OCI-LY1 (cell line): Measurements from ENCODE around the gene THRSP.
"Not testable (repeated sequence)": the region's sequence is repeated elsewhere in the genome, so short reads cannot be mapped to it uniquely, and the experiment has no call there.

Source experiments
- H2AFZ ChIP-seq: fragments of 200-600 bp; sonication (generic), shearing (Covaris generic); 2 replicates; pipeline ENCODE4 v1.6.0; 2014; ENCODE audit warnings: antibody characterized with exemption, mild to moderate bottlenecking, low read length
- H3F3A ChIP-seq: fragments of 200-600 bp; sonication (generic), shearing (Covaris generic); 2 replicates; pipeline ENCODE4 v1.6.0; 2014; ENCODE audit warnings: mild to moderate bottlenecking, antibody characterized with exemption, low read length, moderate library complexity; ENCODE audit not compliant: insufficient read depth
- H3K27ac ChIP-seq: fragments of 200-600 bp; sonication (generic); 2 replicates; pipeline ENCODE4 v1.5.1; 2014; ENCODE audit warnings: low read length, mixed run types, mild to moderate bottlenecking, low read depth; ENCODE audit not compliant: poor library complexity, severe bottlenecking
- H3K27me3 ChIP-seq: fragments of 200-600 bp; sonication (generic); 2 replicates; pipeline ENCODE4 v1.6.0; 2014; ENCODE audit warnings: antibody characterized with exemption, mild to moderate bottlenecking, low read length, moderate library complexity; ENCODE audit not compliant: insufficient read depth
- H3K36me3 ChIP-seq: fragments of 200-600 bp; sonication (generic); 2 replicates; pipeline ENCODE4 v1.6.1; 2014; ENCODE audit warnings: mild to moderate bottlenecking, antibody characterized with exemption, low read length, moderate library complexity, mixed read lengths; ENCODE audit not compliant: insufficient read depth
- H3K4me1 ChIP-seq: fragments of 200-600 bp; sonication (generic); 2 replicates; pipeline ENCODE4 v1.5.1; 2014; ENCODE audit warnings: mild to moderate bottlenecking, low read length, moderate library complexity; ENCODE audit not compliant: insufficient read depth, severe bottlenecking
- H3K4me2 ChIP-seq: fragments of 200-600 bp; sonication (generic), shearing (Covaris generic); 2 replicates; pipeline ENCODE4 v1.6.1; 2014; ENCODE audit warnings: low read length
- H3K4me3 ChIP-seq: fragments of 200-600 bp; sonication (generic); 2 replicates; pipeline ENCODE4 v1.5.1; 2014; ENCODE audit warnings: low read length, low read depth, mild to moderate bottlenecking, mixed read lengths; ENCODE audit not compliant: poor library complexity, severe bottlenecking
- H3K79me2 ChIP-seq: fragments of 200-600 bp; shearing (Covaris generic); 2 replicates; pipeline ENCODE4 v1.6.1; 2016; ENCODE audit warnings: mixed run types, low read length, mixed read lengths; ENCODE audit not compliant: insufficient read depth
- H3K9ac ChIP-seq: fragments of 200-600 bp; sonication (generic), shearing (Covaris generic); 2 replicates; pipeline ENCODE4 v1.6.1; 2014; ENCODE audit warnings: mild to moderate bottlenecking, low read length, mixed read lengths
- H3K9me2 ChIP-seq: fragments of 200-600 bp; sonication (generic), shearing (Covaris generic); 2 replicates; pipeline ENCODE4 v1.6.1; 2014; ENCODE audit warnings: low read depth, mild to moderate bottlenecking, low read length, mixed read lengths
- H3K9me3 ChIP-seq: fragments of 200-600 bp; shearing (Covaris generic); 2 replicates; pipeline ENCODE4 v1.6.1; 2014; ENCODE audit warnings: low read length, mixed read lengths
- H4K20me1 ChIP-seq: fragments of 200-600 bp; sonication (generic), shearing (Covaris generic); 2 replicates; pipeline ENCODE4 v1.6.0; 2016; ENCODE audit warnings: mild to moderate bottlenecking, low read length; ENCODE audit not compliant: insufficient read depth
- EZH2 ChIP-seq: fragments of 200-600 bp; sonication (generic), shearing (Covaris generic); IDR thresholded peaks from 2 replicates; pipeline ENCODE4 v1.8.0; 2017; ENCODE audit warnings: borderline replicate concordance, mixed run types, mild to moderate bottlenecking, antibody characterized with exemption, low read length, moderate library complexity, mixed read lengths
- TF ChIP-seq, protein P1 (sequence below): fragments of 200-600 bp; sonication (generic), shearing (Covaris generic); IDR thresholded peaks from 2 replicates; pipeline ENCODE4 v1.5.1; 2017; ENCODE audit warnings: mild to moderate bottlenecking, antibody characterized with exemption, low read length, moderate library complexity, mixed read lengths

The THRSP gene

DNA sequence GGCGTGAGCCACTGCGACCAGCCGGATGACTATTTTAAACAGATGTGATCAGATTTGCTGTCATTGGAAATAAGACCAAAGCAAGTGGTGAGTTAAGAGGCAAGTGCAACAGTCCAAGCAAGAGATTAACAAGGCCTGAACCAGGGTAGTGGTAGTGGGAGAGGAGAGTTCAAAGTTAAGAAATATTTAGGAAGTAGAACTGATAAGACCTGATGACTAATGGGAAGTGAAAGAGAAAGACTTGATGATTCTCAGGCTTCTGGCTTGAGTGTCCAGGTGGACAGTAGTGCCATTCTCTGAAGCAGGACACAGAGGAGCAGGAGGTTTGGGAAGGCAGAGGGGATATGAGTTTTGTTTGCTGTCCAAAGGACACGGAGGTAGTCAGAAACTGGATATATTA lies 8.8 kb downstream of the THRSP start:
- TF ChIP-seq EZH2: no peak
- TF ChIP-seq, protein P1, sequence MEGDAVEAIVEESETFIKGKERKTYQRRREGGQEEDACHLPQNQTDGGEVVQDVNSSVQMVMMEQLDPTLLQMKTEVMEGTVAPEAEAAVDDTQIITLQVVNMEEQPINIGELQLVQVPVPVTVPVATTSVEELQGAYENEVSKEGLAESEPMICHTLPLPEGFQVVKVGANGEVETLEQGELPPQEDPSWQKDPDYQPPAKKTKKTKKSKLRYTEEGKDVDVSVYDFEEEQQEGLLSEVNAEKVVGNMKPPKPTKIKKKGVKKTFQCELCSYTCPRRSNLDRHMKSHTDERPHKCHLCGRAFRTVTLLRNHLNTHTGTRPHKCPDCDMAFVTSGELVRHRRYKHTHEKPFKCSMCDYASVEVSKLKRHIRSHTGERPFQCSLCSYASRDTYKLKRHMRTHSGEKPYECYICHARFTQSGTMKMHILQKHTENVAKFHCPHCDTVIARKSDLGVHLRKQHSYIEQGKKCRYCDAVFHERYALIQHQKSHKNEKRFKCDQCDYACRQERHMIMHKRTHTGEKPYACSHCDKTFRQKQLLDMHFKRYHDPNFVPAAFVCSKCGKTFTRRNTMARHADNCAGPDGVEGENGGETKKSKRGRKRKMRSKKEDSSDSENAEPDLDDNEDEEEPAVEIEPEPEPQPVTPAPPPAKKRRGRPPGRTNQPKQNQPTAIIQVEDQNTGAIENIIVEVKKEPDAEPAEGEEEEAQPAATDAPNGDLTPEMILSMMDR: no peak
- H3K36me3 ChIP-seq: peaks cover 59% of the 10 kb centered on the region
- no peak overlapping the region for H3K9ac ChIP-seq
- H3K27ac ChIP-seq: no peak overlapping the region
- H3K4me3 ChIP-seq: no peak overlapping the region
- no peaks in the 10 kb centered on the region for H3K9me2 ChIP-seq
- H3F3A ChIP-seq: no peaks in the 10 kb centered on the region
- no peak overlapping the region for H3K4me2 ChIP-seq
- H3K4me1 ChIP-seq: peaks cover 12% of the 10 kb centered on the region
- no peaks in the 10 kb centered on the region for H4K20me1 ChIP-seq
- H3K27me3 ChIP-seq: no peaks in the 10 kb centered on the region
- peaks cover 33% of the 10 kb centered on the region for H3K79me2 ChIP-seq
- H2AFZ ChIP-seq: no peak overlapping the region
- H3K9me3 ChIP-seq: no peaks in the 10 kb centered on the region

DNA sequence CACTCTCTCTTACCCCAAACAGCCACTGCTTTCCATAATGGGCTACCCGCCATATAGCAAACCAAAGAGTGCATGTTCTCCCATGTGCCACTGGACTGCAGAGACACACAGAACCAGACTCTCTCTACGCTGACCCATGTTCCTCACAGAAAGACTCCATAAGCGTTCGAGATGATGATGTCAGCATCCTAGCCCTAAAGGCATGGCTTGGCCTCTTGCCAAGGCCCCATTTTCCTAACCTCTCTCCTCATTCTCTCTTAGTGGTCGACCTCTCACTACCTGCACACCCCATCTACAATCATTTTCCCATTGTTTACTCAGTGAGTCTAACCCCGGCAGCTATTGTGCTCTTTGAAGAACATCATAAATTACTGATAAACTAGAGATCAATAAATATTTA lies 11.1 kb downstream of the THRSP start:
- no peaks in the 10 kb centered on the region for H4K20me1 ChIP-seq
- H2AFZ ChIP-seq: no peak overlapping the region
- H3K27ac ChIP-seq: no peak overlapping the region
- TF ChIP-seq, protein P1: no peak
- no peak for TF ChIP-seq EZH2
- no peaks in the 10 kb centered on the region for H3K9me2 ChIP-seq
- H3K79me2 ChIP-seq: peaks cover 54% of the 10 kb centered on the region
- H3K36me3 ChIP-seq: peaks cover 43% of the 10 kb centered on the region
- no peaks in the 10 kb centered on the region for H3K9me3 ChIP-seq
- H3K4me2 ChIP-seq: no peak overlapping the region
- no peaks in the 10 kb centered on the region for H3F3A ChIP-seq
- H3K9ac ChIP-seq: no peak overlapping the region
- H3K4me3 ChIP-seq: no peak overlapping the region
- no peaks in the 10 kb centered on the region for H3K27me3 ChIP-seq
- peaks cover 27% of the 10 kb centered on the region for H3K4me1 ChIP-seq

DNA sequence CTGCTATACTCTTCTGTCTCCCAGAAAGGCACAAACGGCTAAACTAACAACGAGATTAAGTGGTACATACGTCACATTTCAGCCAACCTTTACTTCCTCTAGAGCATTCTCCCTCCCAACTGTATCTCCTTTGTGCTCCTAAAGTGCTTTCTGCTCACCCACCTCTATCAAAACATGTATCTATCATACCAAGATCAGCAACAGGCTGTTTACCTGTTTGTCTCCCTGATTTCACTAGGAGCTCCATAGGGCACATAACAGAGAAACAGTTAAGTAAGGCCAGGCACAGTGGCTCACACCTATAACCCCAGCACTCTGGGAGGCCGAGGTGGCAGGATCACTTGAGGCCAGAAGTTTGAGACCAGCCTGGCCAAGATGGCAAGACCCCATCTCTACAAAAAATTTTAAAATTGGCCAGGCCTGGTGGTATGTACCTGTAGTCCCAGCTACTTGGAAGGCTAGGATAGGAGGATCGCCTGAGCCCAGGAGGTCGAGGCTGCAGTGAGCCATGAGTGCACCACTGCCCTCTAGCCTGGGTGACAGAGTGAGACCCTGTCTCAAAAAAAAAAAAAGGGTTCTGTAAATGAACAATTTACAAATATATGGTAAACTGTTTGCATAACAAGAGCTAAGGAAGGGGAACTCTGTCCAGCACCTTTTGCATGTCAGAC lies 13.2 kb downstream of the THRSP start:
- Histone ChIP-seq H3K9me3 (no peaks in the 10 kb centered on the region), H3K9me2 (no peaks in the 10 kb centered on the region), H4K20me1 (no peaks in the 10 kb centered on the region), H3K4me3 (no peak overlapping the region), H3F3A (no peaks in the 10 kb centered on the region), H2AFZ (no peak overlapping the region), H3K4me1 (peaks cover 33% of the 10 kb centered on the region), H3K27ac (no peak overlapping the region), H3K4me2 (peak overlapping the region; percentile 37; the same call in 1 of the 2 replicates), H3K79me2 (peaks cover 54% of the 10 kb centered on the region), H3K36me3 (peaks cover 23% of the 10 kb centered on the region), H3K9ac (no peak overlapping the region; the same call in 1 of the 2 replicates), H3K27me3 (no peaks in the 10 kb centered on the region)
- TF ChIP-seq, protein P1: no peak
- TF ChIP-seq EZH2: no peak

DNA sequence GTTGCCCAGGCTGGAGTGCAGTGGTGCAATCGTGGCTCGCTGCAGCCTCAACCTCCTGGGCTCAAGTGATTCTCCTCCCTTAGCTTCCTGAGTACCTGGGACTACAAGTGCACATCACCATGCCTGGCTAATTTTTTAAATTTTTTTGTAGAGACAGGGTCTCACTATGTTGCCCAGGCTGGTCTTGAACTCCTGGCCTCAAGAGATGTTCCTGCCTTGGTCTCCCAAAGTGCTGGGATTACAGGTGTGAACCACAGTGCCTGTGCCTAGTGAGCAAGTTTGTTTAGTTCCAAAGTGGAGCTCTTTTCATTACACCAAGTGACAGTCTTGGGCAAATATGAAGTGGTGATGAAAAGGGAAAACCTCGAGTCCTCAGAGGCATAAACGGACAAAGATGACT lies 13.9 kb downstream of the THRSP start:
- peak overlapping the region; percentile 81 for H3K4me2 ChIP-seq

More for the DNA sequence above, 13.9 kb downstream of the THRSP start:
- H3K9me2 ChIP-seq, H4K20me1 ChIP-seq, H3K27ac ChIP-seq, H3K9me3 ChIP-seq, H2AFZ ChIP-seq, H3F3A ChIP-seq, H3K27me3 ChIP-seq: not testable (repeated sequence)
- H3K4me3 ChIP-seq: peak overlapping the region; percentile 88
- H3K4me1 ChIP-seq: peaks cover 33% of the 10 kb centered on the region
- peak overlapping the region; percentile 92; the same call in 1 of the 2 replicates for H3K9ac ChIP-seq
- H3K79me2 ChIP-seq: peaks cover 51% of the 10 kb centered on the region
- H3K36me3 ChIP-seq: peaks cover 17% of the 10 kb centered on the region
